Endometrium (tissue), 2 donors: Measurements from ENCODE around the gene MBNL3.
A peak's percentile ranks its signal among the peaks of the same experiment; 100 is the strongest.

Experiments used
- FAIRE-seq: peaks from 2 replicates; lab custom pipeline; 2012; peaks lifted over from hg19 to GRCh38; lab: Jason Lieb, UNC
- donor health status: control.
- donor health status: control.

The MBNL3 gene

DNA sequence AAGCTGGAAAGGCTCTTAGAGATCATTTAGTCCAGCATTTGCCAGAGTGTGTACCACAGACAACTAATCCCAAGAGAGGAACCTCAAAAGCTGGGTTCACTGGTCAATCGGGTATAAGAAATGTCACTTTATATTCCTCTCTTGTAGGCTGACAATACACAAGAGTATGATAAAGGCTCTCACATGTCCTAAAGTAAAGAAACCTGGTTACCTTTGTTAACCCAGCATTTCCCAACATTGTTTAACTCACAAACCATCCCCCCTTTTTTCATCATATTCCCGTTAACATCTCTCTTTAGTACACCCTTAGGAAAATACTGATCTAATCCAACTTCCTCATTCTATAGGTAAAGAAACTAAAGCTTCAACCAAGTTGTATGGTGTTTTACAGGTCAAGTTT lies 74.4 kb downstream of the MBNL3 start:
- FAIRE-seq, result no peak

DNA sequence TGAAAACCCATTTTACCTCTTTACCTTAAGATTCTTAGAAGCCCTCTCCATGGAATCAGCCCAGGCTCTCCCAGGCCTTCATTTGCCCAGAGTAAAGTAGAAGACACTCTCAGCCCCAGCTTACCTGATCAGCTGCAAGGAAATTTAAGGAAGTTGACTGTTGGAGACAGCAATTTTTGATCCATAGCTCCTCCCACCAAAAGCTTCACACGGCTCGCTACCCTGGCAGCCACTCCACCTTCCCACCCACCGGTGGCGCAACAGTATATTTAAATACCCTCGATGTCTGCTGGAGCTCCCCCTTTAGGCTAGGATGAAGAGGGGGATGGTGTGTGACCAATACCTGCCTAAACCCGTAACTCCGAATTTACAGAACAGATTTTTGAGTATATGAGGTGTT lies 75.4 kb downstream of the MBNL3 start:
- FAIRE-seq, result no peak

DNA sequence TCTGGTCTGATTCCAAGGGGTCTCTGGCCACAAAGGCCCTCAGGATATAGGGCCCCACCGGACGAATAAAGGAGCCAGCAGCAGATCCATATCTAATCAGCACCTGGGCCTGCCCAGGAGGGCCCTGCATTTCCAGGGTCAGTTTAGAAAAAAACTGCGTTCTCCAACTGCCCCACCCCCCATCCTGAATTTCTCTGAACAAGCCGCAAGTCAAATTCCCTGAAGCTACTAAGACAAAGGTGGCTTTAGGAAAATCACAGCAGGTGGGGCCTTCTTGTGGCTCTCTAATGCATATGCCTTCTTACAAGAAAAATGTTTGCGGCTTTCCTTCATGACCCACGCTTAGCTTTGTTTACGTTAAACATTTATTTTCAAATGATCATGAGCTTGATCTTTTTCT lies 76.6 kb downstream of the MBNL3 start:
- FAIRE-seq, result no peak

DNA sequence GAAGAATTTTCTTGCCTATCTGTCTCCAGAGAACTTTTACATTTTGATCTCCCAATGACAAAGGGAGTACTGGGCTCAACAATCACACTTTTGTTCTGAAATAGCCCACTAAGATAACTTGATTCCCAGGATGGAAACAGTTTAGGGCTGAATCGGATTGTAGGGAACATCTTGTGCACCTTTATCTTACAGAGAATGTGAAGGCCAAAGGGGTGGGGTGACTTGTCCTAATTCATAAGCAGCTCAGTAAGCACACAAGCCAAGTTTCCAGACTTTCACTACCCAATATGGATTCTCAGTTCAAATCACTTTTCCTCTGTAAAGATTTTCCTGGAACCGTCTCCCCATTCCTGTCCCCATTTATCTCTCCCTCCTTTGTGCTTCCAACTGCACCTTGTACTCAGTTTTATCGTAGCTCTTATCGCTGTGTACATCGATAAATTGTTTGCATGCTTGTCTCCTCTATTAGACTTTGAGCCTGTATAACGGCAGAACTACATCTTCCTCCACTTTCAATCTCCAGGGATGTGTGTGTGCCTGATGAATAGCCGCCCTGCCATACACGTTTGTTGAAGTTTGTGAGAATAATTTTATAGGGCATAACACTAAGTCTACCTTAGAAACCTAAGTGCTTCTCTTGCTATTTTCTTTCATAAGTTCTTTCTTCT lies 77.4 kb downstream of the MBNL3 start:
- FAIRE-seq, result no peak

DNA sequence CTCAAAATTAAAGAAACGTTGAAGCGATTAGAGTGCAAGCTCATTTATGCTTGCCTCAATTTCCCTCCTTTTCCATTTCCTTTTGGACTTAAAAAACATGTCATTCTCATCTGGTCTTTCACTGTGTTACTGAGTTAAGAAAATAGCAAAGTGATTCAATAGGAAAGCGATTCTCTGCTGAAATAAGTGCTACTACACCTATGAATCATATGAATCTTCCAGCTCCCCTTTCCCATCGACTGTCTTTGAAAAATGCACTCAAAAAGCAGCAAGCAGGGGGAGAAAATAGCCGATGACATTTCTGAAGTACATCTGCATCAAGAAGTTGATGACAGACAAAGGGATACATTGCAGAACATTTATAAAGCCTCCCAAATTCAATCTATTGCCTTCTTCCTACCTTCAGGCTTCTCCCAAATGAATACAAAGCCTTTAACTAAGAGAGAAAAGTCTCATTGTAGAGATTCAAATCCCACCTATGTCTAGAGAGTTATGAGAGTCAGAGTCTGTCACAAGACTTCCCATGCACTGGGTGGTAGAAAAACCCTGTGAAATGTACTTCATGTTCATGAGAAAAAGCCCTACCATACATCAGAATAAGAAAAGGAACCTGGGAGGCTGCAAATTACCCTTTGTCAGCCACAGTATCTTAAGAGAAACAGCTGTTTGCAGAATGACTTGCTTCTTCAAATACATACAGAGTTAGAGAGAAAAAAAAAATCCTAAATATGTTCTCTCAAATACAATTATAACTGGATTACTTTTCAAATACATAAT lies 78.9 kb downstream of the MBNL3 start:
- FAIRE-seq, result no peak

DNA sequence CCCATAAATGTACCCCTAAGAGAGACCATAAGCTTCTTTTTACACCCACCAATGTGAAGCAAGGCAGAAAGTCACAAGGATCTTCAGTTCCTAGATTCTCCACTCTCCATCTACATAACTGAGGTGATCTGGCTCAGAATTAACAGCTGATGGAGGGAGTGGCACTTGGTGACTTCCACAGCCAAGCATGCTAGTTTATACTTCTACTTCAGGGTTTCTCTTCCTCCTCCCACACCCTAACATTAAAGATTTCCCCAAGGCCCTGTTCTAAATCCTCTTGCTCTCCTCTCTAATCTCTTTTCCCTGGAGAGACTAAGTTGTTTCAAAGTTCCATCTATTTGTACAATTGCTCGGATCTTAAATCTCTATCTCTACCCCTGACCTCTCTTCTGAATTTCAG lies 81.1 kb downstream of the MBNL3 start:
- FAIRE-seq, result no peak

DNA sequence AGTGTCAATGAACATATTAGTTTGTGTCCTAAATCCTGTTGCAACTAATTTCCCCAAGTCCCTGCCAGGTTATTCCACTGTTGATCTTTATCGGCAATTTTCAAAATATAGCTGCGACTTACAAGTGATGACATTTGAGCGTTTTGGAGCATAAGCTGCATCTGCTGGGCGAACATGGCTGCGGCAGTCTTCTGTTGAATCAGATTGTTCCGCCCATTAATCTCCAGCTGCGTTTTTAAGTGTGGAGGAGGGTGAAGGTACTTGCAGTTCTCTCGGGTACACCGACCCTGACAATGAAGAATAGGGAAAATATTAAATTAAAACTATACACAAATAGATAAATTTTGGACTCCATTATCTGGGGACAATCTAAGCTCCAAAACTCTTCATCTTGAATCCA lies 82.7 kb downstream of the MBNL3 start:
- no peak for FAIRE-seq

DNA sequence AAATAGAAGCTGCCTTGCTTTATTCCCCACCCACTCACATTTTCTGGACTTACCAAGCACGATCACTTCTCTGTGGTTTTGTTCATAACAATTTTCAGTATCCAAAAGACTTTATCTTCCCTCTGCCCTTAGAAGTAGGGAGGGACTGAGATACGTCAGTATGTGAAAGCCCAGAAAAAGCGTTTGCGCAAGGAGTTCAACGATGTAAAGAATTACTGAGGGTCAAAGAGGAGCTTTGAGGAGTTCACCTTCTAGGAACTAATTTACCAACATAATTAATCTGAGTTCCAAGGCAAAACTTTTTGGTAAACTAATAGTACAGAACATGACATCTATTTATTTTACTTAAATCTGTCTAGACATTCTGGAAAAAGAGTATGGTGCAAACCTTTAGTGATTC lies 84.6 kb downstream of the MBNL3 start:
- FAIRE-seq, result no peak

DNA sequence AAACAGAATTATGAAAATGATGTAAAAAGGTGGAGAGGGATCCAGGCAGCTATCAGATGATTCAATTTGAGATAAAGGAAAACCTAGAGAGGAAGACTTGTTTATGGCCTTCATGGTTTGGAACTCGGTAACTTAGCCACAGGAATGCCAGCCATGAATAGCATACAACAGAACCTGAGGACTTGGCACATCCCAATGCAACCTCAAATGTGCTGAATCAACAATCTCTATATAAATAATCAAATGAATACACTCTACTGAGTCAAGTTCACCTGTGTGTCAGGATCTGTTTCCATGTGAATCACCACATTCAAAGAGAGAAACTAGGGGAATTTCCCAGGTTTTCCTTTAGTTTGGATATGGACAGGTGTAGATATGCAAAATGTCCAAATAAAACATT lies 86.9 kb downstream of the MBNL3 start:
- no peak for FAIRE-seq

DNA sequence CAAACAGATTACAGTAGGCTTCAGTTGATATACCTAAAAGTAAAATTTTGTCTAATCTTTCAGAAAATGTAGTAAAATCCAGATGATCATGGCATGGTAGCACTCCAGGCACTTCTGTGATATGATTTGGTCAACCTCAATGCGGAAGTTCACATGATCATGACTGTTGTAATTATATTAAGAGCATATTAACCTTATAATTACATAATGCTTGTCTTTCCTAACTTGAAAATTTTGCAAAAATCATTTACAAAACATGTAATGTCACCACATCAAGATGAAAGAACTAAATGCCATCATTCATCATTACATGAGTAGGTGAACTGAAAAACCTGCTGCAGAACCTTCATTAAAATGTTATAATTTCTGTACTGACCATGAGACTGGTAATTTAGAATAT lies 88.1 kb downstream of the MBNL3 start:
- FAIRE-seq, result no peak

DNA sequence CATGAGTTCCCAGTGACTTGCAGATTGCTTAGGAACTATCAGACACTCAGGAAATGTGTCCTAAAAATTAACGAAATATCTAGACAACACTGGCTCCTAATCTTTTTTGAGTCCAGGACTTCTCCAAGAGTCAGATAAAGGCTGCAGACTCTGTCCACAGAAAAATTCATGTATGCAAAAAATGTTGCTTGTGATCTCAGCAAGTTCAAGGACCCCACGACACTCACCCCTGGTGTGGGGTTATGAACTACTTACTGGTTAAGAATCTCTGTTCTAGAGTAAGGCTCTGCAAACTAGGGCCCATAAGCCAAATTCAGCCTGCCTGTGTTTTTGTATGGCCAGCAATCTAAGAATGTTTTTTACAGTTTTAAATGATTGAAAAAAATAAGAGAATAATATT lies 93.2 kb downstream of the MBNL3 start:
- no peak for FAIRE-seq

DNA sequence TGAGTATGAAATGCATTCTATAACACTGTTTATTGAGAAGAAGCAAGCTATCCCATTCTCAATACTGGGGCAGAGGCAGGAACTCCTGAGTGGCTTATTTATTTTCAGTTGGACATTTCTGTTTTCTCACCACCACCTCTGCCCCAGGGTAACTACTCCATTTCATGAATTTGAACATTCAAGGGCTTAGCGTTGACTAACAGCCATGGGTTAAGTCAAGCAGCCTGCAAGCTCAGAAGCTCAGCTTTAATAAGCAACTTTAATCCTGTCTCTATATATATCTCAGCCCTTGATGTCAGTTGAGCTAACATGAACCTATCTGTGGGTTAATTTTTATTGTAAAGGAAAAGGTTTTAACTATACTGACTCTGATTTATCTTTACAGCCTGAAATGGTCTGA lies 93.8 kb downstream of the MBNL3 start:
- FAIRE-seq, result no peak

DNA sequence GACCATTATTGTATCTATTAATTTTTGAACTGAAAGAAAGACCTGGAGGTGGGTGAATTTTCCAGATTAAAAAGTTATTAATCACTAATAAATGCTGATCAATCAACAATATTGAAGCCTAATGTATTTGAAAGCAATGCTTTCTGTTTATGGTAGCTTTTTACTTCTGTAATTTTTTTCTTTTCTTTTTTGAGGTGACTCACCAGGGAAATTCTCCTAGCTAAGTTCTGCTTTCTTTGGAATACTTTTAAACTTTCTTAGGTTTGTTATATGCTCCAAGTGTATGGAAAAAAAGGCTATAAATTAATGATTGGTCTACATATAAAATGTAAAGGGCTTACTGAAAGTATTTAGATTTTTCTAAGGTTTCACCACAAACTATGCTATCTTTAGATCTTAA lies 94.2 kb downstream of the MBNL3 start:
- no peak for FAIRE-seq

DNA sequence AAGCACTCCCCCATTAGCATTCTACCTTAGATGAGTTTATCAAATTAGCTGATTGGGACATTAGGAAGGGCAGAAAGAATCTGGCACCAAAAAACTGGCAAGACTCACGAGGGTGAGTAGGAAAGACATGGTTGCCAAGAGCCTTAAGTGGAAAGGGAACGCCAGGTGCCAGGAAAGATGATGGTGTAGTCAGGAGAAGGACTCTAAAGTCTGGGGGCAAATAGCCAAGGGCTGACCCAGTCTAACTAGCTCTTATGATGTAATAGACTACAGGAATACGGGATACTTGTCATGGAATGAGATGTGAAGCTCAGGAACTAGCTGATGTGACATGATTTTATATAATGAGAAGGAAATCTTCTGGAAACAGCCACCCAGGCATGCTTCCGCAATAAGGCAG lies 94.8 kb downstream of the MBNL3 start:
- no peak for FAIRE-seq

DNA sequence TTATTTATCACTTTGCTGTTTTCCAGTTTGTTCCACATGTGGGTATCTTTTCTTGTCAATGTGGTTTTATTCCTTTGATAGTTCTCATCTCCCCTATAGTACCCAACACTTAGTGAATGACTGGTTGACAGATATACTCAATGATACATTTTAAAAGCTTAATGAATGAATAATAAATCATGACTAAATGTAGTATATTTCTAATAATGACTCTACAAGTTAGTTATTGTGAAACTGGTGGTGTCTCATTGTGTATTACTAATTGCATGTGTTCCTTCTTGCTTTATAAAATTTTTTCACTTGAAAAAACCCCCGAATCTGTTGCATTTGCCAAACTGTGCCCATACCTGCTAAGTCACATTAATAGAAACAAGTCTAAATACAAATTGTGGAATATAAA lies 95.4 kb downstream of the MBNL3 start:
- FAIRE-seq, result no peak

DNA sequence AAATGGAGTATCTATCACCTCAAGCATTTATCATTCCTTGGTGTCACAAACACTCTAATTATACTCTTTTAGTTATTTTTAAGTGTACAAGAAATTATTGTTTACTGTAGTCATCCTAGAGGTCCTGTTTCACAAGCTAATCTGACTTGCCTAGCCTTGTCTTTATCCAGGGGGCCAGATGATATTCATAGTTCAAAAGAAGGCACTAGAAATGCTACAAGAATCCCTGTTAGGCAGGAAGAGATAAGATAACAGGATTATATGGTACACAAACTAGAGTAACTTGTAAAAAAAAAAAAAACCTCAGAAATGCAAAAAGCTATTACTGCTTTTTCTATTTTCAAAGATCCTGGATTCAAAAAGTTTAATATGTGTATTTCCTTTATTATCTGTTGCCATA lies 95.8 kb downstream of the MBNL3 start:
- peak; percentile 15 for FAIRE-seq

DNA sequence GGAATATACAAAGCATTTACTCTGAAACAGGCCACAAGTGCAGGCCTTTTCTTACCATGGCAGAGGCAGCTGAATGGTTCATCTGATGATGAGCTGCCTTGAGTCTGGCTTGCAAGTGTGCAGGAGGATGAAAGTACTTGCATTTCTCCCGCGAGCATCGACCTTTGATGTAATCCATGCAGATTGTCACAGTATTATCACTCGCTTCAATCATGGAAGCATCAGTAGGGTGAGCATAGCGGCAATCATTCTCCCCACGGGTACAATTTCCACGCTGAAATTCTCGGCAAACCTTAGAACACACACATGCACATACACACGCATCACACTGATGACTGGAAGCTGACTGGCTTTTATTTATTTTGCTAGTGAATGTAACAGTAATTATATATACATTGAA lies 98.0 kb downstream of the MBNL3 start:
- no peak for FAIRE-seq

DNA sequence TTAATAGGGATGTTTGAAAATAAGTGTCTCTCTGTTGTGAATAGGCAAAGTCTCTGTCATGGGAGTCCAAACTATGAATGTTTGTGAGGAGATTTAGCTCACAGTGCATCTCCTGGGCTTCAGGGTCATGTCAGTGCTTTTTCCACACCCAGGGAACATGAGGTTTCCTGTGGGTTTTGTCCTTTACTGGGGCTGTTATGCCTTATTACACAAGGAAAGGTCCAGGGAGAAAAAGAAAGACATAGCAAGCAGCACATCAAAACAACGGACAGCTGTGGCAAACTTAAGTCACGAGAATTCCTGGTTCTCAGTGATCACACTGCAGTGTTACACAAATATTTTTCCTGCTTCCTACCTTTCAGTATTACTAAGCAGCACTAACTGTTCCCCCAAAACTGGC lies 99.4 kb downstream of the MBNL3 start:
- no peak for FAIRE-seq

DNA sequence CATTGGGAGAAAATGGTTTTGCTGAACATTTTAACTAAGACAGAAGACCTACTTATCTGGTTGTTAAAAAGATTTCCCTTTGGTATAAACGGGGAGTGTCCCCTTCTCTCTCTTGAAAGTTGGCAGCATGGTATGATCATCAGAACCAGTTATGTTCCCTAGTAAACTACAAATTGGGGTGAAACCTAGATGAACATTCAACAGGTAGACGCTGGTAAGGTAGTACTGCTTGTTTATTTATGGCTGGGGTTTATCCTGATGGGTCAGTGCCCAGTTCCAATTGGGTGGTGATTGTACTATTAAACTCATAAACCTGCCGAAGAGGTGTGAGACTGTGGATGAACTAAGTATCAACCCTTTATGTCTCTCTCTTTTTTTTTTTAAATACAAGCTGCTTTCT lies 100.5 kb downstream of the MBNL3 start:
- no peak for FAIRE-seq

DNA sequence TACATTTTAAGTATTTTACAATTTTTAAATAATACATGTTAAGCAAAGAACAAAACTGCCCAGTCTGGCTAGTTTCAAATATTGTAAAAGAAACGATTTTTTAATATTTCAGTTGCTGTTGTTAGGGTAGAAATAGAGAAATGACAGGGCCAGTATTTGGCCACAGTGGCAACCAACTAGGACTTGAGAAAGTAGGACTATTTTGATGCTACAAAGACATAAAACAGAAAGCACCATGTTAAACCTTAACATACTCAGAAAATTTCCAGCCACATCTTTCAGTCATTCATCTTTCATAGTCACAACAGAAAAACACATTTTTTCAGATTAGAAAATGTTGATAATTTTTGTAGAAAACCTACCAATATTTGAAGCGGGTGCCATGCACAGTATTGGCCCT lies 104.5 kb downstream of the MBNL3 start:
- FAIRE-seq, result no peak

DNA sequence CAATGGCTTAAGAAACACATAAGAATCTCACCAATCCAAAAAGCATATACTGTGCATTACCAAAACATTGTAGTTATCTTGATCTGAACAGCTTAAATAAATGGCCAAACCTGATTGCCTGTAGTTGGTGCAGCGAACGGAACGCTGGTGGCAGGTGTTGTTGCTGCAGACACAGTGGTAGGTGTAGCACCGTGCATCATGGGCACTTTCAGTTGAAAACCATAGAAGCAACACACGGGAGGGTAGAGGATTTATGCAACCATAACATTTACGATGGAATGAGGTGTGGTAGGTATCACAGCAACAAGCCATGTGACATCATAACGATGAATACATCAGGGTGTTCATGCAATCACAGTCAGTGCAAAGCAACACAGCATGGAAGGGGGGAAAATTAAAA lies 106.8 kb downstream of the MBNL3 start:
- FAIRE-seq, result no peak

DNA sequence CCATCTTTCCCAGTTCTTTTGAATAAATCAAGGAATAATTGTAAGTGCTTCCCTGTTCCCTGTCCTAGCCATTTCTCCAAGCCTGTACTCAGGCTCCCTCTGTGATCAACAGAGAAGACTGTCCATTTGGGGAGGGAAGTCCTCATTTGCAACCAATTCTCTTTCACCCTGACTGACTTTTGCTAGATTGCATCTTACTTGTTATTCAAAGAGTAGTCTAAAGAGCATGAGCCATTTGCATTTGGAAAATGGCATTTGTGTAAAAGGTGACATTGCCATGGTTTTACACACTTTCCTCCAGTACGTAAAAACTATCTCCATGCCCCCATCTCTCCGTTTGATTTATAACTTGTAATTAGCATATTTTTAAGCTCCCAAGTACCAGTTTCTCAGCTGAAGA lies 110.6 kb downstream of the MBNL3 start:
- FAIRE-seq, result no peak

DNA sequence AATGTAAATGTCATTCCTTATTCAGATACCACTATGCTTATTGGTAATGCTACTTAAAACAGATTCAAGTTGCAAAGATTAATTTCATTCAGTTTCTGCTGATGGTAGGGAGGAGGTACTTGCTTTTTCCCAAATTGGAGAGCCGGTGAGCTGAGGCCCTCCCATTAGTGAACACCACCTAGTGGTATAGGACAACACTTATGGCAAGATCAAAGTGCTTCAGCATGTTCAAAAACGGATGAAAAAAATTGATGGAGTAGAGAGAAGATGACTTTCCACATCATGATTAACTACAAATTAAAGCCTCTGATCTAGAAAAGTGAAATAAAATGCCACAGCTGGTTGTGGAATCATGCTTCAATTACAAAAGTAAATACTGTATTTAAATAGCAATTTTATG lies 112.9 kb downstream of the MBNL3 start:
- FAIRE-seq, result no peak

DNA sequence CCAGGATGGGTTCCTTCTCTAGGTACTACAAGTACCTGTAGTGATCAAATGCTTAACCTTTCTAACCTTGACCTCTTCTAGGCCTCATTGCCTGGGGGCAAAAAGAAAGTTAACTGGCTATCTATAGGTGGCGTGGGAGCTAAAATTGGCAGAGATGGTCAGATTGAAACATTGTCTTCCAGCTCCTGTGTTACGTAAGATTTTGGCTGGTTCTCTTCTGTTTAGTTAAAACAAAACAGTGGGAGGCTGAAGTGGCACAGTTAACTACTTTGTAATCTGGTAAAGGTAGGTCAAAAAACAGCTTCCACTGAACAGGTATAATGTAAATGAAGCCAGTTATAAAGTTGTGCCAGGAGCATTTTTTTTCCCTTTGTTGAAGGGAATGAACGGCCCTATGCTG lies 115.2 kb downstream of the MBNL3 start:
- no peak for FAIRE-seq
